Measurements from ENCODE around the gene ARHGAP20.

Gene ARHGAP20

GRCh38 chr11:110584150-110584549 is 128.1 kb downstream of the ARHGAP20 start:
- ATAC-seq (replicated peaks; ENCODE audit: extremely low read depth, poor library complexity, severe bottlenecking), result no peak
- H3K27me3 Mint-ChIP-seq, result peaks cover 8% of the 10 kb centered on the region
- no peak overlapping the region for H3K27ac Mint-ChIP-seq (ENCODE audit: low read depth)
- H3K9me3 Mint-ChIP-seq, result no peaks in the 10 kb centered on the region
- no peak overlapping the region for H3K4me3 Mint-ChIP-seq
- H3K4me1 Mint-ChIP-seq, result no peaks in the 10 kb centered on the region
- DNase-seq (ENCODE audit: low spot score in 2 of 2), result no peak
- no peaks in the 10 kb centered on the region for H3K36me3 Mint-ChIP-seq (ENCODE audit: insufficient read depth)

- H3K36me3 Mint-ChIP-seq (ENCODE audit: insufficient read depth), result no peaks in the 10 kb centered on the region
- DNase-seq (ENCODE audit: low spot score in 2 of 2), result no peak
- peaks cover 8% of the 10 kb centered on the region for H3K27me3 Mint-ChIP-seq
- no peak overlapping the region for H3K27ac Mint-ChIP-seq (ENCODE audit: low read depth)
- H3K4me1 Mint-ChIP-seq, result no peaks in the 10 kb centered on the region
- no peak overlapping the region for H3K4me3 Mint-ChIP-seq
- no peaks in the 10 kb centered on the region for H3K9me3 Mint-ChIP-seq
- no peak for ATAC-seq (replicated peaks; ENCODE audit: extremely low read depth, poor library complexity, severe bottlenecking)
Observed at GRCh38 chr11:110582728-110583432, 129.4 kb downstream of the ARHGAP20 start.

- Mint-ChIP-seq H3K36me3 (ENCODE audit: insufficient read depth) (no peaks in the 10 kb centered on the region), H3K27ac (ENCODE audit: low read depth) (no peak overlapping the region), H3K4me1 (no peaks in the 10 kb centered on the region), H3K27me3 (peaks cover 8% of the 10 kb centered on the region), H3K9me3 (no peaks in the 10 kb centered on the region), H3K4me3 (no peak overlapping the region)
- DNase-seq (ENCODE audit: low spot score in 2 of 2), result no peak
- no peak for ATAC-seq (replicated peaks; ENCODE audit: extremely low read depth, poor library complexity, severe bottlenecking)
Observed at GRCh38 chr11:110580571-110580970, 131.7 kb downstream of the ARHGAP20 start.

GRCh38 chr11:110573411-110573810 is 138.8 kb downstream of the ARHGAP20 start:
- Mint-ChIP-seq H3K4me3 (no peak overlapping the region), H3K4me1 (peaks cover 10% of the 10 kb centered on the region), H3K27me3 (peaks cover 17% of the 10 kb centered on the region), H3K9me3 (no peaks in the 10 kb centered on the region), H3K36me3 (ENCODE audit: insufficient read depth) (no peaks in the 10 kb centered on the region), H3K27ac (ENCODE audit: low read depth) (no peak overlapping the region)
- DNase-seq (ENCODE audit: low spot score in 2 of 2), result no peak
- no peak for ATAC-seq (replicated peaks; ENCODE audit: extremely low read depth, poor library complexity, severe bottlenecking)

GRCh38 chr11:110571081-110571720 is 141.0 kb downstream of the ARHGAP20 start:
- Mint-ChIP-seq H3K4me3 (no peak overlapping the region), H3K9me3 (no peaks in the 10 kb centered on the region), H3K27ac (ENCODE audit: low read depth) (no peak overlapping the region), H3K27me3 (peaks cover 17% of the 10 kb centered on the region), H3K36me3 (ENCODE audit: insufficient read depth) (no peaks in the 10 kb centered on the region), H3K4me1 (peaks cover 10% of the 10 kb centered on the region)
- no peak for ATAC-seq (replicated peaks; ENCODE audit: extremely low read depth, poor library complexity, severe bottlenecking)
- no peak for DNase-seq (ENCODE audit: low spot score in 2 of 2)

- H3K27ac Mint-ChIP-seq (ENCODE audit: low read depth), result peak overlapping the region; percentile 10
- no peak overlapping the region for H3K4me3 Mint-ChIP-seq
- DNase-seq (ENCODE audit: low spot score in 2 of 2) (no peak), ATAC-seq (replicated peaks; ENCODE audit: extremely low read depth, poor library complexity, severe bottlenecking) (no peak)
- no peaks in the 10 kb centered on the region for H3K27me3 Mint-ChIP-seq
- peaks cover 16% of the 10 kb centered on the region for H3K4me1 Mint-ChIP-seq
- no peaks in the 10 kb centered on the region for H3K9me3 Mint-ChIP-seq
- no peaks in the 10 kb centered on the region for H3K36me3 Mint-ChIP-seq (ENCODE audit: insufficient read depth)
Observed at GRCh38 chr11:110566577-110566976, 145.7 kb downstream of the ARHGAP20 start.

- Mint-ChIP-seq H3K36me3 (ENCODE audit: insufficient read depth) (no peaks in the 10 kb centered on the region), H3K9me3 (no peaks in the 10 kb centered on the region), H3K4me3 (no peak overlapping the region), H3K27ac (ENCODE audit: low read depth) (peak overlapping the region; percentile 10), H3K27me3 (peaks cover 8% of the 10 kb centered on the region), H3K4me1 (peaks cover 16% of the 10 kb centered on the region)
- DNase-seq (ENCODE audit: low spot score in 2 of 2), result peak in 1 of 2 donors; percentile 19
- peak; percentile 86 for ATAC-seq (replicated peaks; ENCODE audit: extremely low read depth, poor library complexity, severe bottlenecking)
Observed at GRCh38 chr11:110565357-110566336, 146.6 kb downstream of the ARHGAP20 start.

GRCh38 chr11:110564676-110565356 is 147.4 kb downstream of the ARHGAP20 start:
- H3K27me3 Mint-ChIP-seq, result peaks cover 12% of the 10 kb centered on the region
- DNase-seq (ENCODE audit: low spot score in 2 of 2) (no peak), ATAC-seq (replicated peaks; ENCODE audit: extremely low read depth, poor library complexity, severe bottlenecking) (no peak)
- no peaks in the 10 kb centered on the region for H3K36me3 Mint-ChIP-seq (ENCODE audit: insufficient read depth)
- peaks cover 8% of the 10 kb centered on the region for H3K4me1 Mint-ChIP-seq
- no peak overlapping the region for H3K27ac Mint-ChIP-seq (ENCODE audit: low read depth)
- no peak overlapping the region for H3K4me3 Mint-ChIP-seq
- H3K9me3 Mint-ChIP-seq, result no peaks in the 10 kb centered on the region

- DNase-seq (ENCODE audit: low spot score in 2 of 2), result no peak
- Mint-ChIP-seq H3K27me3 (no peaks in the 10 kb centered on the region), H3K4me1 (peaks cover 23% of the 10 kb centered on the region), H3K9me3 (peaks cover 6% of the 10 kb centered on the region), H3K27ac (ENCODE audit: low read depth) (peak overlapping the region; percentile 68), H3K4me3 (peak overlapping the region; percentile 28), H3K36me3 (ENCODE audit: insufficient read depth) (no peaks in the 10 kb centered on the region)
- ATAC-seq (replicated peaks; ENCODE audit: extremely low read depth, poor library complexity, severe bottlenecking), result no peak
Observed at GRCh38 chr11:110544779-110545178, 167.5 kb downstream of the ARHGAP20 start.

GRCh38 chr11:110538154-110538553 is 174.1 kb downstream of the ARHGAP20 start:
- no peak for ATAC-seq (replicated peaks; ENCODE audit: extremely low read depth, poor library complexity, severe bottlenecking)
- no peak for DNase-seq (ENCODE audit: low spot score in 2 of 2)
- Mint-ChIP-seq H3K4me1 (peaks cover 10% of the 10 kb centered on the region), H3K27me3 (no peaks in the 10 kb centered on the region), H3K4me3 (no peak overlapping the region), H3K36me3 (ENCODE audit: insufficient read depth) (no peaks in the 10 kb centered on the region), H3K9me3 (peaks cover 9% of the 10 kb centered on the region), H3K27ac (ENCODE audit: low read depth) (no peak overlapping the region)

GRCh38 chr11:110530900-110531741 is 181.1 kb downstream of the ARHGAP20 start:
- no peaks in the 10 kb centered on the region for H3K36me3 Mint-ChIP-seq (ENCODE audit: insufficient read depth)
- peaks cover 41% of the 10 kb centered on the region for H3K4me1 Mint-ChIP-seq
- H3K27me3 Mint-ChIP-seq, result no peaks in the 10 kb centered on the region
- no peak for ATAC-seq (replicated peaks; ENCODE audit: extremely low read depth, poor library complexity, severe bottlenecking)
- H3K4me3 Mint-ChIP-seq, result no peak overlapping the region
- H3K27ac Mint-ChIP-seq (ENCODE audit: low read depth), result no peak overlapping the region
- peaks cover 9% of the 10 kb centered on the region for H3K9me3 Mint-ChIP-seq
- DNase-seq (ENCODE audit: low spot score in 2 of 2), result no peak
